Activated CD4-positive, alpha-beta T cell treated with anti-CD3 and anti-CD28 coated beads, Interleukin-2, amount 10 ng/mL, durations not matched to agents 7 days and 5 days (primary cell): ENCODE data around the gene ZCRB1. TPM values are rescaled to one million over a fixed set of nuclear protein-coding genes. Genes with fewer than 3 reads are reported as not detected.
"Not testable (repeated sequence)": the region's sequence is repeated elsewhere in the genome, so short reads cannot be mapped to it uniquely, and the experiment has no call there.

Source experiments
- CTCF ChIA-PET: fragments of 350-600 bp; sonication (Branson Sonifier 250); formaldehyde crosslinking; loops from one replicate; lab custom pipeline; 2021; ENCODE audit warnings: antibody characterized with exemption; lab: Charles Lee
- POLR2A ChIA-PET: fragments of 350-600 bp; sonication (Branson Sonifier 250); formaldehyde crosslinking; loops from one replicate; lab custom pipeline; 2021; ENCODE audit warnings: antibody characterized with exemption; lab: Charles Lee
- DNase-seq: peaks from one replicate; pipeline ENCODE4 v3.0.0-alpha.2; 2020
- H3K27ac Mint-ChIP-seq: one replicate; pipeline ENCODE4 v1.8.0; 2021; ENCODE audit warnings: mild to moderate bottlenecking, moderate library complexity, mixed read lengths
- H3K27me3 Mint-ChIP-seq: one replicate; pipeline ENCODE4 v1.8.0; 2021; ENCODE audit warnings: mixed read lengths
- H3K36me3 Mint-ChIP-seq: one replicate; pipeline ENCODE4 v1.8.0; 2021; ENCODE audit warnings: low read depth, mixed read lengths
- H3K4me1 Mint-ChIP-seq: one replicate; pipeline ENCODE4 v1.8.0; 2021; ENCODE audit warnings: mixed read lengths
- H3K4me3 Mint-ChIP-seq: one replicate; pipeline ENCODE4 v1.8.0; 2021; ENCODE audit warnings: mild to moderate bottlenecking, moderate library complexity, mixed read lengths
- H3K9me3 Mint-ChIP-seq: one replicate; pipeline ENCODE4 v1.8.0; 2021; ENCODE audit warnings: mixed read lengths
- total RNA-seq, 2 experiments: library from RNA; stranded (reverse); gene quantifications; one replicate each; pipeline ENCODE4 v1.2.3, GENCODE V29; 2021

ZCRB1 gene, protein sequence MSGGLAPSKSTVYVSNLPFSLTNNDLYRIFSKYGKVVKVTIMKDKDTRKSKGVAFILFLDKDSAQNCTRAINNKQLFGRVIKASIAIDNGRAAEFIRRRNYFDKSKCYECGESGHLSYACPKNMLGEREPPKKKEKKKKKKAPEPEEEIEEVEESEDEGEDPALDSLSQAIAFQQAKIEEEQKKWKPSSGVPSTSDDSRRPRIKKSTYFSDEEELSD
- 10 to 100 TPM; 43.4 to 52.7 TPM for total RNA-seq

DNA sequence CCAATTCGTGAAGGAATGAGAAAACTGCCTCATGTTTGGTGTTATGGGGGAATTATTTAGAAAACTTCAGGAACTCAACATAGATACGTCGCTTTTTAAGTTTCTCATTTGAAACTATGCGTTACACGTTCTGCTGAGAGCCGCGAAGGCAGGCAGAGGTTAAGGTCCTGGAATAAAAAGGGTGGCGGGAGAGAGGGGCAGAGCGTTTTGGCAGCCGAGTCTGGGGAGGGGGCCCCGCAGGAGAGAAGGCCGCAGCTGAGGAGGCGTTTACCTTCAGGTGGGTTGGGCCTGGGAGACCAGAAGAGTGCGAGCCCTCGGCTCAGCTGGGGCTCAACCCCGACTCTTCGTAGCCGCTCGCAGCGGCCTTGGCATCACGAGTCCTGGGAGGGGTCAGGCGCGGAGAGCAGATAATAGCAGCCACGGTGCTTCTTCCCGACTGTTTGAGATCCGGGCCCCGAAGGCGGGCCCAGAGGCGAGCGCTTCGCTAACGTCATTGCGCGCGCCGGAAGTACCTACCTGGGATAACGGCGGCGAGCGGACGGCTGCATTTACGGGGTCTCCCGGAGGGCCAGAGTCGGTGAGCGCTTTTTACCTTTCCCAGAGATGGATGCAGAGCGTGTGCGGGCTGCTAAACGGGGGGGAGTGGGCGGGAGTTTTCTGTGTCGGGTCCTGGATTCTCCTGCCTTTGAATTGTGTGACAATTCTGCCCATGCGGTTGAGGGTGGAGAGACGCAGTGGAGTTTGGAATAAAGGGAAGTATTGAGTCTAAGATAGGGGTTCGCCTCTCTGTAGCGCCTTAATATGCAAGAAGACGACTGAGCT, at the start of gene ZCRB1, which contains the start of gene PPHLN1:
Gene ZCRB1, minus strand, starts transcription at position 442 of the 822 bp plus-strand sequence. CDS start 1,992 bp downstream, outside the sequence.
Gene PPHLN1, plus strand, starts transcription at position 515 of the 822 bp plus-strand sequence. CDS start 9,736 bp downstream, outside the sequence.
- peak; percentile 84 for DNase-seq
- peak within 1 kb of the TSS; percentile 99 for H3K27ac Mint-ChIP-seq
- no peaks in the 10 kb centered on the region for H3K27me3 Mint-ChIP-seq
- peaks cover 19% of the 10 kb centered on the region for H3K36me3 Mint-ChIP-seq
- no peaks in the 10 kb centered on the region for H3K9me3 Mint-ChIP-seq
- ChIA-PET POLR2A (no interaction called here), CTCF (interaction anchor here (1.0 kb wide), 1 partner anchor 231 kb away, joined by 3 read pairs; no protein-coding TSS in a partner anchor)
- peak within 1 kb of the TSS; percentile 94 for H3K4me3 Mint-ChIP-seq
- peaks cover 46% of the 10 kb centered on the region for H3K4me1 Mint-ChIP-seq

- ChIA-PET CTCF (interaction anchor here (0.6 to 1.6 kb wide), 3 partner anchors 18 to 241 kb away, joined by 3 read pairs; no protein-coding TSS in a partner anchor), POLR2A (no interaction called here)
- Mint-ChIP-seq H3K27me3 (no peaks in the 10 kb centered on the region), H3K9me3 (no peaks in the 10 kb centered on the region), H3K36me3 (peaks cover 14% of the 10 kb centered on the region), H3K4me1 (no peaks in the 10 kb centered on the region), H3K27ac (no peak overlapping the region), H3K4me3 (no peak overlapping the region)
- no peak for DNase-seq
Measured at GRCh38 chr12:42373669-42374068, 47.8 kb upstream of the ZCRB1 start.

DNA sequence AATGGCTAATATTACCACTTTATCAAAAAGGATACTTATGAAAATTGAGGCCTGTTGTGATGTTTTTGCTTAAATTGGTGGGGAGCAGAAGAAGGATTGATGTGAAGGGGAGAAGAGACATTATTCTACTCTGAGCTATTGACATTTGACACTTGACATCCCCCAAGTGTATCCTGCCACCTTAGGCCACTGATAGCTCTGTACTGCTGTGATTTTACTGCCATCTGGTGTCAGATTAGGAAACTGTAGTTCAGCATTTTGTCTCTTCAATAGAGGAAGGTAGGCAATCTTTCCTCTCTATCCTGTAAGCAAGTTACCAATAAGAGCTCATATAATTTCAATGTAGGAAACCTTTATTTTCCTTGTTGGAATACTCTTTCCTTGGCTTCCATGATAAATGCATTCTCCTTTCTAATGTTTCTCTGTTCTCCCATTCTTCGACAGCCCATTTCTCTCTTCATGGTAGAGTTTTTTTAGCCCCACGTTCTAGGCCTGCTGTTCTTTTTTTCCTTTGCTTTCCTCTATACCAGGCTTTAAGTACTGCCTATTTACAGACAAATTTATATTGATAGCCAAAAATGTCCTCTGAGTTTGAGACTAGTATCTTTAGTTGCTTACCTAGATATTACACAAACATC, 46.4 kb upstream of the ZCRB1 start:
- CTCF ChIA-PET = interaction anchor here (0.6 to 2.0 kb wide), 11 partner anchors 10 to 820 kb away, joined by 3 to 6 read pairs (median 3); no protein-coding TSS in a partner anchor
- H3K27ac Mint-ChIP-seq = no peak overlapping the region
- DNase-seq = peak; percentile 60
- H3K4me3 Mint-ChIP-seq = no peak overlapping the region
- no peaks in the 10 kb centered on the region for H3K9me3 Mint-ChIP-seq
- H3K4me1 Mint-ChIP-seq = no peaks in the 10 kb centered on the region
- no peaks in the 10 kb centered on the region for H3K27me3 Mint-ChIP-seq
- peaks cover 12% of the 10 kb centered on the region for H3K36me3 Mint-ChIP-seq
- POLR2A ChIA-PET = no interaction called here

- Mint-ChIP-seq H3K36me3 (peaks cover 3% of the 10 kb centered on the region), H3K27ac (no peak overlapping the region), H3K4me3 (no peak overlapping the region), H3K4me1 (no peaks in the 10 kb centered on the region), H3K9me3 (no peaks in the 10 kb centered on the region), H3K27me3 (no peaks in the 10 kb centered on the region)
- no peak for DNase-seq
- POLR2A ChIA-PET = no interaction called here
- CTCF ChIA-PET = no interaction called here
Measured at GRCh38 chr12:42370013-42370412, 44.1 kb upstream of the ZCRB1 start.

GRCh38 chr12:42365486-42365885, 39.6 kb upstream of the ZCRB1 start:
- Mint-ChIP-seq H3K4me3 (no peak overlapping the region), H3K9me3 (no peaks in the 10 kb centered on the region), H3K4me1 (peaks cover 11% of the 10 kb centered on the region), H3K27ac (no peak overlapping the region), H3K36me3 (peaks cover 23% of the 10 kb centered on the region), H3K27me3 (no peaks in the 10 kb centered on the region)
- DNase-seq = no peak
- POLR2A ChIA-PET = no interaction called here
- CTCF ChIA-PET = interaction anchor here (0.6 kb wide), 1 partner anchor 310 kb away, joined by 3 read pairs; no protein-coding TSS in a partner anchor

DNA sequence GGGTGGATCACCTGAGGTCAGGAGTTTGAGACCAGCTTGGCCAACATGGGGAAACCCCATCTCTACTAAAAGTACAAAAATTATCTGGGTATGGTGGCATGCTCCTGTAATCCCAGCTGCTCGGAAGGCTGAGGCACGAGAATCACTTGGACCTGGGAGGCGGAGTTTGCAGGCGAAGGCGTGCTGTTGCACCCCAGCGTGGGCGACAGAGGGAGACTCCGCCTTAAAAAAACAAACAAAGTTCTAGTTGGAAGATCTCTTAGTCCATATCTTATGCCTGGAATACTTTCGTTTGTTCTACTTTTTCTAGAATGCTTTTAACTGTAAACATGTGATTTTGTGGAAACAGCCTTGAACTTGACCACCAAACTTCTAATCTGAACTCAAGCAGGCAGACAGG, 38.8 kb upstream of the ZCRB1 start:
- Mint-ChIP-seq H3K27me3 (no peaks in the 10 kb centered on the region), H3K36me3 (peaks cover 24% of the 10 kb centered on the region), H3K4me3 (no peak overlapping the region), H3K4me1 (peaks cover 15% of the 10 kb centered on the region), H3K27ac (no peak overlapping the region), H3K9me3 (no peaks in the 10 kb centered on the region)
- CTCF ChIA-PET = no interaction called here
- no peak for DNase-seq
- POLR2A ChIA-PET = no interaction called here

- DNase-seq = no peak
- H3K4me3 Mint-ChIP-seq = no peak overlapping the region
- ChIA-PET CTCF (interaction anchor here (1.2 kb wide), 1 partner anchor 9 kb away, joined by 3 read pairs; no protein-coding TSS in a partner anchor), POLR2A (no interaction called here)
- H3K36me3 Mint-ChIP-seq = peaks cover 29% of the 10 kb centered on the region
- peaks cover 20% of the 10 kb centered on the region for H3K4me1 Mint-ChIP-seq
- no peaks in the 10 kb centered on the region for H3K9me3 Mint-ChIP-seq
- H3K27me3 Mint-ChIP-seq = no peaks in the 10 kb centered on the region
- H3K27ac Mint-ChIP-seq = no peak overlapping the region
Measured at GRCh38 chr12:42362647-42363260, 36.9 kb upstream of the ZCRB1 start.

GRCh38 chr12:42361909-42362646, 36.2 kb upstream of the ZCRB1 start:
- ChIA-PET CTCF (interaction anchor here (1.2 kb wide), 1 partner anchor 10 kb away, joined by 3 read pairs; no protein-coding TSS in a partner anchor), POLR2A (no interaction called here)
- no peak overlapping the region for H3K27ac Mint-ChIP-seq
- no peak overlapping the region for H3K4me3 Mint-ChIP-seq
- no peaks in the 10 kb centered on the region for H3K27me3 Mint-ChIP-seq
- DNase-seq = no peak
- peaks cover 20% of the 10 kb centered on the region for H3K4me1 Mint-ChIP-seq
- H3K36me3 Mint-ChIP-seq = peaks cover 33% of the 10 kb centered on the region
- no peaks in the 10 kb centered on the region for H3K9me3 Mint-ChIP-seq

DNA sequence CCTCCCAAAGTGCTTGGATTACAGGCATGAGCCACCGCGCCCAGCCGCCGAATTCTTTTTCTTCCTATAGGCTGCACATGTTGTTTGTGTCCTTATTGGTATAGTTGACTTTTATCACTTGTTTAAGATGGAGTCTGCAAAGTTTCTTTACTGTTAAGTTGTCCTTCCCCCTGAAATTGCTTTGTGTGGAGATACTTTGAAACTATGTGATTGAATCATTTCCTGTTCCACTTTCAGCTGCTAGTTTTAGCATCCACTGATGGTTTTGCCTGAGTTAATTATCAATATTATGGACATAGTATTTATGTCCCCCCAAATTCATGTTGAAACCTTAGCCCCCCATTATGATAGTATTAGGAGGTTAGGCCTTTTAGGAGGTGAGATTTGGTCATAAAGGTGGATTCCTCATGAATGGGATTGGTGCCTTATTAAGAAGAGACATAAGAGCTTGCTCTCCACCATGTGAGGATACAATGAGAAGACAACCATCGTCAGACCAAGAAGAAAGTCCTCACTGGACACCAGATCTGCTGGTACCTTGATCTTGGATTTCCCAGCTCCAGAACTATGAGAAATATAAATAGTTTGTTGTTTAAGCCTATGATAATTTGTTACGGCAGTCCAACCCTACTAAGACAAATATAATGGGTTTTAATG, 35.0 kb upstream of the ZCRB1 start:
- Mint-ChIP-seq H3K27ac (no peak overlapping the region), H3K36me3 (peaks cover 37% of the 10 kb centered on the region), H3K4me1 (peaks cover 20% of the 10 kb centered on the region), H3K9me3 (no peaks in the 10 kb centered on the region), H3K4me3 (no peak overlapping the region), H3K27me3 (no peaks in the 10 kb centered on the region)
- ChIA-PET CTCF (interaction anchor here (1.9 kb wide), 1 partner anchor 9 kb away, joined by 13 read pairs; no protein-coding TSS in a partner anchor), POLR2A (no interaction called here)
- no peak for DNase-seq

- H3K27ac Mint-ChIP-seq = no peak overlapping the region
- ChIA-PET CTCF (no interaction called here), POLR2A (no interaction called here)
- H3K36me3 Mint-ChIP-seq = peaks cover 28% of the 10 kb centered on the region
- no peak overlapping the region for H3K4me3 Mint-ChIP-seq
- peaks cover 15% of the 10 kb centered on the region for H3K4me1 Mint-ChIP-seq
- DNase-seq = no peak
- H3K9me3 Mint-ChIP-seq = no peaks in the 10 kb centered on the region
- H3K27me3 Mint-ChIP-seq = no peaks in the 10 kb centered on the region
Measured at GRCh38 chr12:42356344-42356743, 30.4 kb upstream of the ZCRB1 start.

GRCh38 chr12:42350021-42350407, 24.1 kb upstream of the ZCRB1 start:
- H3K9me3 Mint-ChIP-seq, H3K27me3 Mint-ChIP-seq, DNase-seq, CTCF ChIA-PET, POLR2A ChIA-PET, H3K4me3 Mint-ChIP-seq, H3K27ac Mint-ChIP-seq, H3K4me1 Mint-ChIP-seq: not testable (repeated sequence)
- H3K36me3 Mint-ChIP-seq = peaks cover 15% of the 10 kb centered on the region
